Stimulated activated CD4-positive, alpha-beta T cell treated with anti-CD3 and anti-CD28 coated beads, Interleukin-12 subunit alpha, Interleukin-12 subunit beta, amount 100 ng/mL, for 24 hours (primary cell): ENCODE data around the gene THOC5.
"Not testable (repeated sequence)": the region's sequence is repeated elsewhere in the genome, so short reads cannot be mapped to it uniquely, and the experiment has no call there.

Experiments used
- DNase-seq, 2 experiments: peaks; one replicate each; pipeline ENCODE4 v3.0.0-alpha.2; 2020; ENCODE audit warnings: low read depth in 2 of 2

The THOC5 gene

DNA sequence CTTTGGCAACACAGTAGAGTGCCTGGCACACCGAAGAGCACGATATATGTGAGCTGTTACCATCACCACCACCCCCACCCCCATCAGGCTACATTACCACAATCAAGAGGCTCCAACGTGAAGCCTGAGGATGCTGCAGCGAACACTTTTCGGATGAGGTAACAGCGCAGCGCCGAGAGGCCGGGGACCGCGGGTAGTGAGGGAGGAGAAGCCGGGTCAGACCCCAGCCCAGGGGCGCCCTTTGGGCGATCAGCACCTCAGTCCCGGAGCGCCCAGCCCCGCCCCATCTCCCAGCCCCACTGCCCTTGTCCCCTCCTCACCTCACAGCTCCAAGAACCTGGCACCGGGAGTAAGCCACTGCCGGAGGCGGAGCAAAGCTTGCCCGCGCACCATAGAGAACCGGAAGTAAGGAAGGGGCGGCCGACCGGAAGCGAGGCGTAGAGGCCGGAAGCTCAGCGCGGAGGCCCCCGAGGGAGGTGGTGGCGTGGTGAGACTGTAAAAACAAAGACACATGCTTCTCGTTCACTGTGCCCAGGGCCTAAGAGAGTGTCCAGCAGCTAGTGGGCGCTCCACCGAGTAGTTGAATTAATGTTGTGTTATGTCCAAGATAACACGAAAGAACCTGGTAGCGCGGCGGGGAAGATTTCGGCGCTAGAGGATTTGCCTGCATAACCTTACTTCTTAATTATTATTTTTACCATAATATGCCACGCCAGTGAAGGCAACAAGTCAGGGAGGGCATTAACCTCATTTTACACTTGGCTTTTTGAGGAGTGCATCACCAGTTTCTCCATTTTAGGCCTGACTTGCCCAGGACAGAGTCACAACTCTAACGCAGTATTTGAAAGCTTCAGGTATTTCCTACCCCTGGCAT lies at the start of gene THOC5:
Gene THOC5 (minus strand): TSS at position 407 of the 874 bp plus-strand sequence. CDS start 4,610 bp downstream, outside the sequence.
- peak; percentile 82 to 87 for DNase-seq

GRCh38 chr22:29598684-29599020 lies 45.1 kb upstream of the THOC5 start:
- DNase-seq, result no peak

DNA sequence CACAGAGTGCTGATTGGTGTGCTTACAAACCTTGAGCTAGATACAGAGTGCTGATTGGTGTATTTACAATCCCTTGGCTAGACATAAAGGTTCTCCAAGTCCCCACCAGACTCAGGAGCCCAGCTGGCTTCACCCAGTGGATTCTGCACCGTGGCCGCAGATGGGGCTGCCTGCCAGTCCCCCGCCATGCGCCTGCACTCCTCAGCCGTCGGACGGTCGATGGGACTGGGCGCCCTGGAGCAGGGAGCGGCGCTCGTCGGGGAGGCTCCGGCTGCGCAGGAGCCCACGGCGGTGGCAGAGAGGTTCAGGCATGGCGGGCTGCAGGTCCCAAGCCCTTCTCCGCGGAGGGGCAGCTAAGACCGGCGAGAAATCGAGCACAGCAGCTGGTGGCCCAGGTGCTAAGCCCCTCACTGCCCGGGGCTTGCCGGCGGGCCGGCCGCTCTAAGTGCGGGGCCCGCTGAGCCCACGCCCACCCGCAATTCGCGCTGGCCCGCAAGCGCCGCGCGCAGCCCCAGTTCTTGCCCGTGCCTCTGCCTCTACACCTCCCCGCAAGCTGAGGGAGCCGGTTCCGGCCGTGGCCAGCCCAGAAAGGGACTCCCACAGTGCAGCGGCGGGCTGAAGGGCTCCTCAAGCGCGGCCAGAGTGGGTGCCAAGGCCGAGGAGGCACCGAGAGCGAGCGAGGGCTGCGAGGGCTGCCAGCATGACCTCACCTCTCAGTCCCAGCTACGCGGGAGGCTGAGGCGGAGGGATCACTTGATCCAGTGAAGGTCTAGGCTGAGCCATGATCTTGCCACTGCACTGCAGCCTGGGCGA lies 44.5 kb upstream of the THOC5 start:
- not testable (repeated sequence) for DNase-seq

GRCh38 chr22:29596408-29596807 lies 42.9 kb upstream of the THOC5 start:
- no peak for DNase-seq

DNA sequence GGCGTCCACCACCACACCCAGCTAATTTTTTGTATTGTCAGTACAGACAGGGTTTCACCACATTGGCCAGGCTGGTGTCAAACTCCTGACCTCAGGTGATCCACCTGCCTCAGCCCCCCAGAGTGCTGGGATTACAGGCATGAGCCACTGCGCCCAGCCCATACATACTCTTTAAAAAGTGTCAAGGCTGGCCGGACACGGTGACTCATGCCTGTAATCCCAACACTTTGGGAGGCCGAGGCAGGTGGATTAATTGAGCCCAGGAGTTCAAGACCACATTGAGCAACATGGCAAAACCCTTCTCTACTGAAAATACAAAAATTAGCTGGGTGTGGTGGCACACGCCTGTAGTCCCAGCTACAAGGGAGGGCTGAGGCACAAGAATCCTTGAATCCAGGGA lies 40.9 kb upstream of the THOC5 start:
- not testable (repeated sequence) for DNase-seq

DNA sequence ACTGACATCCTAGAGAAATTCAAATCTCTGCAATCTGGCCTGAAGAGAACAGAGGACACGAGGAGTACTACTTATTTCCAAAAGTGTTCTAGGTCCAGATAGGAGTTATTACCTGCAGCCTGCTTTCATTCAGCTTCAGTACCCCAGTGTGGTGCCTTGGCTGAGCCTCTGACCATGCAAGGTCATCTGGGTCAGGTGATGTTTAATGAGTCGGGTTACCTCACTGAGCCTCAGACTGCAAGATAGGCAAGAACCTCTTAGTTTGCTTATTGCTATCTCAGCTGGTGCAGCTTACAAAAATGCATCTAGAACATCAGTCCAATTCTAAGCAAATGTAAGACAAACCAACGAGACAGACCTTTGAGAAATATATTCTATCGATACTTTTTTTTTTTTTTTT lies 40.4 kb upstream of the THOC5 start:
- no peak for DNase-seq

DNA sequence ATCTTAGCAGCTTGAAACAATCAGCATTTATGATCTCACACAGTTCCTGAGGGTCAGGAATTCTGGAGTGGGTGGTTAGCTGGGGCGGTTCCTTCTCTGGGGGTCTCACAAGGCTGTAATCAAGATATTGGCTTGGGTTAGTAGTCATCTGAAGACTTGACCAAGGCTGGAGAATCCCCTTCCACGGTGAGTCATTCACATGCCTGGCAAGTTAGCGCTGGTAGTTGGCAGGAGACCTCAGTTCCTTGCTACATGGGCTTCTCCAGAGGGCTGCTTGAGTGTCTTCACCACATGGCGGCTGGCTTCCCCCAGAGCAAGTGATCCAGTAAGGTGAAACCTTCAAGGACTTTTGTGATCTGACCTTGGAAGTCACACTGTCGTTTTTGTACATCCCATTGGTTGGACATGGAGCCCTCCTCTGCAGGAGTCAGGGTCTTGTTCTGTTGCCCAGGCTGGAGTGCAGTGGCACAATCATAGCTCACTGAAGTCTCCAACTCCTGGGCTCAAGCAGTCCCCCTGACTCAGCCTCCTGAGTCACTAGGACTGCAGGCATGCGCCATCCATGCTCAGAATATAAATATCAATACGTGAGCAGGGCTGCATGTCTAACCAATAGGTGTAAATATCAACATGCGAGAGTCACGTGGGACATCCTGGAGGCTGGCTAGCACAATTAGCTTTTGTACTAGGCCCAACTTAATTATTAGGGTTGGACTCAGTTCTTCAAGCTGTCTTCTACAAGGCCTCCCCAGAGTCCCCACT lies 34.6 kb upstream of the THOC5 start:
- DNase-seq, result no peak

GRCh38 chr22:29586193-29586705 lies 32.7 kb upstream of the THOC5 start:
- DNase-seq, result not testable (repeated sequence)

DNA sequence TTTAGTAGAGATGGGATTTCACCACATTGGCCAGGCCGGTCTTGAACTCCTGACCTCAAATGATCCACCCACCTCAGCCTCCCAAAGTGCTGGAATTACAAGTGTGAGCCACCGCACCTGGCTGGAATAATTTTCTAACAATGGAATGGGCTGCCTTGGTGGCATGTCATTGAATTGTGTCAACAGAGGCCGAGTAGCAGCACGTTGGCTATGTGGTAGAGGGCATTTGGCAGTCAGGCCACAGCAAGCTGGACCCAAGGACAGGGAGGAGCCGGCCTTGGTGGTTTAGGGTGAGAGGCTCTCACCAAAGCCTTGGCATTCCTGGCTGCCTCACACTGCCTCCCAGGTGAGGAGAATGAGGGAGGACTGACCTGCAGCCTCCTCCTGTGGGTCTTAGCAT lies 31.4 kb upstream of the THOC5 start:
- DNase-seq, result no peak

GRCh38 chr22:29581799-29582198 lies 28.2 kb upstream of the THOC5 start:
- DNase-seq, result no peak

GRCh38 chr22:29580200-29580810 lies 26.7 kb upstream of the THOC5 start:
- DNase-seq, result no peak

- DNase-seq, result no peak
These were observed 25.1 kb upstream of the THOC5 start for GRCh38 chr22:29578462-29579200.

DNA sequence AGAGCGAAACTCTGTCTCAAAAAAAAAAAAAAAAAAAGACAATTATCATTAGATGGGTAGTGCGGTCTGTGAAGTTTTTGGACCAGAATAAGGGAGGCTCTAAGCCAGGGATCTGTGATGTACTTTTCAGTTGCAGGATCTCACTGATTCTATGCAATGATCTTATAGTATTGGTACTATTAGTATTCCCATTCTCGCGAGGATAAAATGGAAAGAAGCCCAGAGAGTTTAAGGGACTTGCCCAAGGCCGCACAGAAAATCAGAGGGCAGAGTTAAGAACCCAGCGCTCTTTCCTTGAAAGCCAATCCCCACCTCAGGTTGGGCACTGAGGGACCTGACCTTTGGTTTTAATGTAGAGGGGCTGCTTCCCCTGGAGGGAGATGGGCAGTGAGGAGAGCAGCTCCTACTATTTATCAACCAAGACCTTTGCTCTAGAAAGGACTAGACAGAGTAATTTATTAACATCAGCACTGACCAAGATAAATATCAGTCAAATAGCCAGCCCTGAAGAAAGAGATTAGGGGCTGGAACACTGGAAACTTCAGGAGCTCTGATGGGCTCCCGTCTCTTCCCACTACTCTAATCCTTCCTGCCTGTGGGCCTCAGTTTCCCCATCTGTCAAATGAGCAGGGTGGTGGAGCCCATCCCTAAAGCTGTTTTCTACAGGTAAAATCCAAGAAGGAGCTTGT lies 21.3 kb upstream of the THOC5 start:
- DNase-seq, result no peak

GRCh38 chr22:29570912-29571549 lies 17.5 kb upstream of the THOC5 start:
- DNase-seq, result no peak

GRCh38 chr22:29570456-29570855 lies 16.9 kb upstream of the THOC5 start:
- DNase-seq, result no peak

DNA sequence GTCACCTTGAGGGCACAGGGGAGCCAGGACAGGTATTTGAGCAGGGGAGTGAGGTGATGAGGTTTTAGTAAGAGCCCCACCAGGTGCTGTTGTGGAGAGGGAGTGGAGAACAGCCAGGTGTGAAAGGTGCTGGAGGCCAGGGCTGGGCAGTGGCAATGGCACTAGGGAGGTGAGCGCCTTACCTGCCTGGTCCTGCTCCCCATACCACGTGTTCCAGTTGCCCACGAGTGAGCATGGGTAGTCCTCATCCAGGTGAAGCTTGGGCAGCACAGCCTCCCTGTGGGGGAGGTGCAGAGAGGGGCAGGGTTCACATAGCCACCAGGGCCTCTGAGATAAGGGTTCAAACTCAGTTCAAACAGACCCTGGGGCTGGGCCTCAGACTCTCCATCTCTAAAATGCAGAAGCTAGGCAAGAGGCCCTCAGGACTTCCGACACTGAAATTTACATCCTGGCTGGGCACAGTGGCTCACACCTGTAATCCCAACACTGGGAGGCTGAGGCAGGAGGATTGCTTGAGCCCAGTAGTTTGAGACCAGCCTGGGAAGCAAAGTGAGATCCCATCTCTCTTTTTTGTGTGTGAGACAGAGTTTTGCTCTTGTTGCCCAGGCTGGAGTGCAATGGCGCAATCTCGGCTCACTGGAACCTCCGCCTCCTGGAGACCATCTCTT lies 15.6 kb upstream of the THOC5 start:
- no peak for DNase-seq

DNA sequence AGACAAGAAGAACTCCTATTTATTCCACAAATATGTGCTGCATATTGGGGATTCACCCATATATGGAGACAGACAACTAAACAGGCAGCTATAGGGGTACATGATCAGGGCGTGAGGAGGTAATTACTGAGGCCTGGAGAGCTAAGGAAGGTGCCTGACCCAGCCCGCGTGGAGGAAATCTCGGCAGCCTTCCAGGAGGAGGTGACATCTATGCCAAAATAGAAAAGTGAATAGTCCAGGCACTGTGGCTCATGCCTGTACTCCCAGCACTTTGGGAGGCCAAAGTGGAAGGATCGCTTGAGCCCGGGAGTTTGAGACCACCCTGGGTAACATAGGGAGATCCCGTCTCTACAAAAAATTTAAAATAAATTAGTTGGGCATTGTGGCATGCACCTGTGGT lies 13.8 kb upstream of the THOC5 start:
- DNase-seq, result no peak

- not testable (repeated sequence) for DNase-seq
These were observed 13.0 kb upstream of the THOC5 start for GRCh38 chr22:29566513-29566912.
